ENCODE results near the gene ABLIM1. TPM values are rescaled to one million over a fixed set of nuclear protein-coding genes. Genes with fewer than 3 reads are reported as not detected.

The ABLIM1 gene
- total RNA-seq, 2 experiments from 2014 or later, result 91.5 to 97.9 TPM

- ChIA-PET POLR2A (no interaction called here), CTCF (no interaction called here)
- Mint-ChIP-seq H3K27ac (no peak overlapping the region), H3K4me1 (no peaks in the 10 kb centered on the region), H3K4me3 (no peak overlapping the region), H3K27me3 (peaks cover 4% of the 10 kb centered on the region), H3K36me3 (ENCODE audit: low read depth) (no peaks in the 10 kb centered on the region), H3K9me3 (no peaks in the 10 kb centered on the region)
- DNase-seq, result no peak
Measured at GRCh38 chr10:114686013-114686412, 27.9 kb upstream of the ABLIM1 start.

DNA sequence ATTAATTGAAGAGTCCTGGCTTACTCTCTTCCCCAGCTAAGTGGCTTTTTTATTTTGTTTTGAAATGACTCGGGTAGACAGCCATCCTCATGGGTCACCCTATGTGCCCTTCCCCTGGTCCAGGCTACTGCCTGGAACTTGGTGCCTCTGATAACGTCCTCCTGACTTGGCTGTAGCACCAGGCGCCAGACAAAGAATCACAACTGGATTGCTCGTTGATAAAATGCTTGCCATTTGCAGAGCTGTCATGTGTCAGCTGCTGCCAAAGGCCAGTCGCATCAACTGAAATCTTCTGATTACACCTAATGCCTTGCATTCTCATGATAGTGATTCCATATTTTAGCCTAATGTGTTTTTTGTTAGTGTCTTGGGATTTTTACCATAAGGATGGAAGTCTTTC is 27.4 kb upstream of the ABLIM1 start:
- H3K9me3 Mint-ChIP-seq, result no peaks in the 10 kb centered on the region
- H3K27ac Mint-ChIP-seq, result no peak overlapping the region
- H3K36me3 Mint-ChIP-seq (ENCODE audit: low read depth), result no peaks in the 10 kb centered on the region
- no peak overlapping the region for H3K4me3 Mint-ChIP-seq
- no peak for DNase-seq
- H3K27me3 Mint-ChIP-seq, result peaks cover 4% of the 10 kb centered on the region
- ChIA-PET POLR2A (no interaction called here), CTCF (no interaction called here)
- H3K4me1 Mint-ChIP-seq, result no peaks in the 10 kb centered on the region

- ChIA-PET CTCF (no interaction called here), POLR2A (no interaction called here)
- DNase-seq, result no peak
- Mint-ChIP-seq H3K27ac (no peak overlapping the region), H3K4me3 (no peak overlapping the region), H3K36me3 (ENCODE audit: low read depth) (no peaks in the 10 kb centered on the region), H3K9me3 (no peaks in the 10 kb centered on the region), H3K4me1 (no peaks in the 10 kb centered on the region), H3K27me3 (peaks cover 4% of the 10 kb centered on the region)
Measured at GRCh38 chr10:114684822-114685209, 26.7 kb upstream of the ABLIM1 start.

GRCh38 chr10:114684084-114684821 is 26.2 kb upstream of the ABLIM1 start:
- H3K4me1 Mint-ChIP-seq, result no peaks in the 10 kb centered on the region
- no peaks in the 10 kb centered on the region for H3K9me3 Mint-ChIP-seq
- POLR2A ChIA-PET, result no interaction called here
- no peak for DNase-seq
- CTCF ChIA-PET, result no interaction called here
- no peak overlapping the region for H3K4me3 Mint-ChIP-seq
- H3K27me3 Mint-ChIP-seq, result peaks cover 4% of the 10 kb centered on the region
- no peak overlapping the region for H3K27ac Mint-ChIP-seq
- no peaks in the 10 kb centered on the region for H3K36me3 Mint-ChIP-seq (ENCODE audit: low read depth)

- no peak for DNase-seq
- ChIA-PET CTCF (no interaction called here), POLR2A (no interaction called here)
- Mint-ChIP-seq H3K4me3 (no peak overlapping the region), H3K36me3 (ENCODE audit: low read depth) (no peaks in the 10 kb centered on the region), H3K4me1 (no peaks in the 10 kb centered on the region), H3K27ac (no peak overlapping the region), H3K27me3 (peaks cover 4% of the 10 kb centered on the region), H3K9me3 (no peaks in the 10 kb centered on the region)
Measured at GRCh38 chr10:114683593-114683992, 25.5 kb upstream of the ABLIM1 start.

DNA sequence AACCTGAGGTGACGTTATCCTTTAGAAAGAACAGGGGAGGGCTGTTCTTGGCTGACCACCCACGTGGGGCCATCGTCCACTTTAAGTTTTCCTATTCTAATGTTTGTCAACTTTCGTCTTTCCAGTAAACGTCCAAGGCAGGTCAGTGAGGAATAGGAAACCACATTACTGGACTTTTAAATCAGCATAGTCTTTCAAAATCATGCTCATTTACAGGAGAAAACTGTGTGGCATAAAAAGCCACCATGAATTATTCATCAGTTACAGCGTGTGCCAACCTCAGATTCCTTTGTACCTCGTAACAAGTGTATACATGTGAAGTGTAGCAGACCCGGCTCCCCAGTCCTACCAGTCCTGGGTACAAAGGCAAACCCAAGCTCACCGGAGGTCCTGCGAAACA is 25.1 kb upstream of the ABLIM1 start:
- H3K27me3 Mint-ChIP-seq, result peaks cover 7% of the 10 kb centered on the region

DNA sequence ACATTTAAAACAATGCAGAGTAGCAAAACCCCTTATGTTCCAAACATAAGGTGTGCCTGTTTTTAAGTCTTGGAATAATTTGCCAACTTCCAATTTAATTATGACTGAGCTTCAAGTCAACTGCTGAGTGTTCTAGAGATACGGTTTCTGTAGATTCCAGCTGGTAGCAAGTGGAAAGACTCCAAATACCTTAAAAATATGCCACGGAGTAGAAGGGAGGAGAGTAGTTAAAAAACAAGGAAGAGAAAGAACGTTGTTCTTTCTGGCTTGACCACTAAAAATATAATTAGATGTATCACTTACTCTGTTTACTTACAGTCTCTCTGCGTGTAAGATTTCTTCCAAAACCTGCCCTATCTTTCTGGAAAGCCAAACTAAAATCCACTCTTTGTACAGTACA is 24.5 kb upstream of the ABLIM1 start:
- no peaks in the 10 kb centered on the region for H3K9me3 Mint-ChIP-seq
- ChIA-PET POLR2A (no interaction called here), CTCF (interaction anchor here (0.6 to 0.9 kb wide), 2 partner anchors 12 to 246 kb away, joined by 3 read pairs; no protein-coding TSS in a partner anchor)
- H3K36me3 Mint-ChIP-seq (ENCODE audit: low read depth), result no peaks in the 10 kb centered on the region
- no peak overlapping the region for H3K27ac Mint-ChIP-seq
- no peak overlapping the region for H3K4me3 Mint-ChIP-seq
- DNase-seq, result no peak
- H3K4me1 Mint-ChIP-seq, result no peaks in the 10 kb centered on the region
- peaks cover 7% of the 10 kb centered on the region for H3K27me3 Mint-ChIP-seq

More for the DNA sequence above, 25.1 kb upstream of the ABLIM1 start:
- no peaks in the 10 kb centered on the region for H3K9me3 Mint-ChIP-seq
- H3K4me1 Mint-ChIP-seq, result no peaks in the 10 kb centered on the region
- H3K27ac Mint-ChIP-seq, result no peak overlapping the region
- POLR2A ChIA-PET, result no interaction called here
- CTCF ChIA-PET, result no interaction called here
- no peak overlapping the region for H3K4me3 Mint-ChIP-seq
- no peak for DNase-seq
- no peaks in the 10 kb centered on the region for H3K36me3 Mint-ChIP-seq (ENCODE audit: low read depth)

GRCh38 chr10:114682121-114682520 is 24.0 kb upstream of the ABLIM1 start:
- POLR2A ChIA-PET, result no interaction called here
- no peak overlapping the region for H3K4me3 Mint-ChIP-seq
- no peaks in the 10 kb centered on the region for H3K9me3 Mint-ChIP-seq
- H3K27me3 Mint-ChIP-seq, result peaks cover 7% of the 10 kb centered on the region
- no peak for DNase-seq
- H3K27ac Mint-ChIP-seq, result no peak overlapping the region
- CTCF ChIA-PET, result interaction anchor here (0.9 kb wide), 1 partner anchor 12 kb away, joined by 3 read pairs; no protein-coding TSS in a partner anchor
- no peaks in the 10 kb centered on the region for H3K4me1 Mint-ChIP-seq
- H3K36me3 Mint-ChIP-seq (ENCODE audit: low read depth), result no peaks in the 10 kb centered on the region

DNA sequence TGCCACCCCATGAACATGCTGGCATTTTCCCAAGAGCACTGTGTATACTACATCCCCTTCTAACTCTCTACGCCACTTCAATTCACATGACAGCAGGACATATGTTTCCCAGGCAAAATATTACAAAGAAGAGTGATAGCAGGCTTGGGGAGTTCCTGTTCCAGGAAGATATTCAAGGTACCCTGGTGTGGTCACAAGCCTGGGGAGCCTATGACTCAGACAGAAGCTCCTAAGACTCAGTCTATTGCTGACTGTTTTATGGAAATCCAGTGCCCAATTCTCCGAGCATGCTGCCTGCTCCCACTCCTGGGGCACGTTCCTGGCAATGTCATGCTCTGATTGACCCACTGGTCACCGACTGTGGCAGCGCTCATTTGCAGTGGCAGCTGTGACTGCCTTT is 23.5 kb upstream of the ABLIM1 start:
- Mint-ChIP-seq H3K36me3 (ENCODE audit: low read depth) (no peaks in the 10 kb centered on the region), H3K27ac (no peak overlapping the region), H3K9me3 (no peaks in the 10 kb centered on the region), H3K4me3 (no peak overlapping the region), H3K4me1 (no peaks in the 10 kb centered on the region), H3K27me3 (peaks cover 7% of the 10 kb centered on the region)
- ChIA-PET CTCF (interaction anchor here (0.9 kb wide), 1 partner anchor 13 kb away, joined by 3 read pairs; no protein-coding TSS in a partner anchor), POLR2A (no interaction called here)
- DNase-seq, result no peak

DNA sequence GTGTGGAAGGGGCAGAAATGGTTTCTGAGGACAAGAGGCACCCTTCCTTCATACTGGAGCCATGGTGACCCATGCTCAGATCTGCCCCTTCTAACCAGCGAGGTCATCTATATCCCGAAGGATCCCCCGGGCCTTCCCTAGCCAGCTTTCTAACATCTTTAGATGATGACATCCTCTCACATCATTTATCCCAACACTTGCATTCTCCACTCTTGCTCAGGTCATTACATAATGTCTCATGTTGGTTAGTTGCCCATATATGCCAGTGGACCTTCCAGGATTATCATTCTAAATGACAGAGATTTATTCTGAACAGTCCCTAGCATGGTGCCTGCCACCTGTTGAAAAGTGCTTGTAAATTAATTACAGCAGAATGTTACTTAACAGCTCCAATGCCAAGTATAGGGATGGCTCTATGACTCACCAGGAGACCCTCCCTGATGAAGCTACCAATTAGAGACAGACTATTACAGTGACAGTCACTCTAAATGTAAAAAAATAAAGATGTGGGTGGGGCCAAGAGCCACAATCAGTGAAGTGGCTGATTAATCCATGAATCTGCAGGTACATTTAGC is 22.6 kb upstream of the ABLIM1 start:
- no peak for DNase-seq
- Mint-ChIP-seq H3K9me3 (no peaks in the 10 kb centered on the region), H3K36me3 (ENCODE audit: low read depth) (no peaks in the 10 kb centered on the region), H3K27me3 (peaks cover 7% of the 10 kb centered on the region), H3K4me3 (no peak overlapping the region), H3K4me1 (no peaks in the 10 kb centered on the region), H3K27ac (no peak overlapping the region)
- ChIA-PET POLR2A (no interaction called here), CTCF (interaction anchor here (1.2 kb wide), 1 partner anchor 209 kb away, joined by 3 read pairs; no protein-coding TSS in a partner anchor)

GRCh38 chr10:114679552-114679951 is 21.5 kb upstream of the ABLIM1 start:
- CTCF ChIA-PET, result no interaction called here

GRCh38 chr10:114678820-114679219 is 20.7 kb upstream of the ABLIM1 start:
- Mint-ChIP-seq H3K4me1 (no peaks in the 10 kb centered on the region), H3K4me3 (no peak overlapping the region), H3K36me3 (ENCODE audit: low read depth) (no peaks in the 10 kb centered on the region), H3K27me3 (peaks cover 5% of the 10 kb centered on the region), H3K27ac (no peak overlapping the region), H3K9me3 (no peaks in the 10 kb centered on the region)
- ChIA-PET POLR2A (no interaction called here), CTCF (no interaction called here)
- DNase-seq, result no peak

More at GRCh38 chr10:114679552-114679951, 21.5 kb upstream of the ABLIM1 start:
- no peak for DNase-seq
- H3K27ac Mint-ChIP-seq, result no peak overlapping the region
- no peak overlapping the region for H3K4me3 Mint-ChIP-seq
- no peaks in the 10 kb centered on the region for H3K36me3 Mint-ChIP-seq (ENCODE audit: low read depth)
- no peaks in the 10 kb centered on the region for H3K4me1 Mint-ChIP-seq
- H3K27me3 Mint-ChIP-seq, result peaks cover 7% of the 10 kb centered on the region
- no peaks in the 10 kb centered on the region for H3K9me3 Mint-ChIP-seq
- POLR2A ChIA-PET, result no interaction called here

- H3K9me3 Mint-ChIP-seq, result no peaks in the 10 kb centered on the region
- H3K36me3 Mint-ChIP-seq (ENCODE audit: low read depth), result no peaks in the 10 kb centered on the region
- H3K27me3 Mint-ChIP-seq, result peaks cover 7% of the 10 kb centered on the region
- H3K4me1 Mint-ChIP-seq, result no peaks in the 10 kb centered on the region
- CTCF ChIA-PET, result no interaction called here
- POLR2A ChIA-PET, result no interaction called here
- H3K27ac Mint-ChIP-seq, result no peak overlapping the region
- H3K4me3 Mint-ChIP-seq, result no peak overlapping the region
- DNase-seq, result no peak
Measured at GRCh38 chr10:114678336-114678735, 20.3 kb upstream of the ABLIM1 start.

GRCh38 chr10:114674346-114674745 is 16.3 kb upstream of the ABLIM1 start:
- Mint-ChIP-seq H3K9me3 (no peaks in the 10 kb centered on the region), H3K27ac (no peak overlapping the region), H3K4me3 (no peak overlapping the region), H3K27me3 (peaks cover 14% of the 10 kb centered on the region), H3K36me3 (ENCODE audit: low read depth) (no peaks in the 10 kb centered on the region), H3K4me1 (no peaks in the 10 kb centered on the region)
- POLR2A ChIA-PET, result no interaction called here
- no peak for DNase-seq
- CTCF ChIA-PET, result interaction anchor here (0.7 kb wide), 1 partner anchor 653 kb away, joined by 3 read pairs; no protein-coding TSS in a partner anchor
